HG03095 (cell line): Measurements from ENCODE around the gene AMFR.

Source experiments
- ATAC-seq: cut with Tn5 transposase; IDR thresholded peaks from one replicate; pipeline ENCODE4 v1.9.1; 2021; ENCODE audit warnings: moderate library complexity; ENCODE audit not compliant: unreplicated experiment

The AMFR gene

GRCh38 chr16:56336071-56336688 is 89.2 kb downstream of the AMFR start:
- ATAC-seq: no peak

GRCh38 chr16:56334761-56335160 is 90.6 kb downstream of the AMFR start:
- no peak for ATAC-seq

GRCh38 chr16:56332464-56333079 is 92.8 kb downstream of the AMFR start:
- ATAC-seq: no peak

GRCh38 chr16:56331915-56332314 is 93.4 kb downstream of the AMFR start:
- no peak for ATAC-seq

- no peak for ATAC-seq
Measured at GRCh38 chr16:56331399-56331798, 93.9 kb downstream of the AMFR start.

GRCh38 chr16:56330476-56330875 is 94.9 kb downstream of the AMFR start:
- ATAC-seq: no peak

- no peak for ATAC-seq
Measured at GRCh38 chr16:56329887-56330286, 95.5 kb downstream of the AMFR start.

- ATAC-seq: no peak
Measured at GRCh38 chr16:56328276-56329022, 96.9 kb downstream of the AMFR start.

- no peak for ATAC-seq
Measured at GRCh38 chr16:56327929-56328258, 97.5 kb downstream of the AMFR start.

GRCh38 chr16:56327071-56327928 is 98.0 kb downstream of the AMFR start:
- no peak for ATAC-seq

GRCh38 chr16:56325956-56326355 is 99.4 kb downstream of the AMFR start:
- no peak for ATAC-seq

- ATAC-seq: no peak
Measured at GRCh38 chr16:56324406-56324805, 100.9 kb downstream of the AMFR start.

GRCh38 chr16:56321571-56321970 is 103.8 kb downstream of the AMFR start:
- ATAC-seq: no peak

- no peak for ATAC-seq
Measured at GRCh38 chr16:56320811-56321558, 104.4 kb downstream of the AMFR start.

GRCh38 chr16:56320056-56320455 is 105.3 kb downstream of the AMFR start:
- no peak for ATAC-seq

- no peak for ATAC-seq
Measured at GRCh38 chr16:56319376-56319775, 106.0 kb downstream of the AMFR start.

- ATAC-seq: no peak
Measured at GRCh38 chr16:56318827-56319140, 106.6 kb downstream of the AMFR start.

GRCh38 chr16:56317998-56318826 is 107.1 kb downstream of the AMFR start:
- peak; percentile 95 for ATAC-seq

- ATAC-seq: no peak
Measured at GRCh38 chr16:56316545-56316944, 108.8 kb downstream of the AMFR start.

- no peak for ATAC-seq
Measured at GRCh38 chr16:56315955-56316354, 109.4 kb downstream of the AMFR start.
